Fibroblast of skin of abdomen (primary cell): Measurements from ENCODE around the gene BCO2.
"Not testable (repeated sequence)": the region's sequence is repeated elsewhere in the genome, so short reads cannot be mapped to it uniquely, and the experiment has no call there.

Experiments used
- DNase-seq: peaks from one replicate; pipeline ENCODE4 v3.0.0-alpha.2; 2013

The BCO2 gene

GRCh38 chr11:112167145-112167544 lies 8.2 kb upstream of the BCO2 start, which contains the start of gene TEX12:
Gene TEX12 (plus strand): TSS chr11:112167372. CDS start chr11:112169269, 1,897 bp downstream.
- no peak for DNase-seq

GRCh38 chr11:112172362-112172994 lies 2.8 kb upstream of the BCO2 start:
- DNase-seq = peak; percentile 64

GRCh38 chr11:112173152-112173551 lies 2.2 kb upstream of the BCO2 start:
- no peak for DNase-seq

- DNase-seq = no peak
Observed at GRCh38 chr11:112175599-112175952, 264 bp downstream of the BCO2 start.

- no peak for DNase-seq
Observed at GRCh38 chr11:112176077-112176476, 765 bp downstream of the BCO2 start.

GRCh38 chr11:112177589-112177988 lies 2.3 kb downstream of the BCO2 start:
- no peak for DNase-seq

GRCh38 chr11:112178428-112178827 lies 3.1 kb downstream of the BCO2 start:
- DNase-seq = no peak

GRCh38 chr11:112178936-112179335 lies 3.6 kb downstream of the BCO2 start:
- DNase-seq = no peak

GRCh38 chr11:112179601-112180000 lies 4.3 kb downstream of the BCO2 start:
- DNase-seq = no peak

GRCh38 chr11:112182867-112183266 lies 7.6 kb downstream of the BCO2 start:
- no peak for DNase-seq

- no peak for DNase-seq
Observed at GRCh38 chr11:112185883-112186282, 10.6 kb downstream of the BCO2 start.

GRCh38 chr11:112186304-112186703 lies 11.0 kb downstream of the BCO2 start:
- no peak for DNase-seq

- DNase-seq = not testable (repeated sequence)
Observed at GRCh38 chr11:112195113-112195512, 19.8 kb downstream of the BCO2 start.

- no peak for DNase-seq
Observed at GRCh38 chr11:112195951-112196351, 20.6 kb downstream of the BCO2 start.

- no peak for DNase-seq
Observed at GRCh38 chr11:112196519-112197087, 21.3 kb downstream of the BCO2 start.

- DNase-seq = not testable (repeated sequence)
Observed at GRCh38 chr11:112199101-112199500, 23.8 kb downstream of the BCO2 start.

GRCh38 chr11:112200252-112200651 lies 24.9 kb downstream of the BCO2 start:
- no peak for DNase-seq

- DNase-seq = no peak
Observed at GRCh38 chr11:112206071-112206470, 30.8 kb downstream of the BCO2 start.

- DNase-seq = no peak
Observed at GRCh38 chr11:112210890-112211289, 35.6 kb downstream of the BCO2 start.

- no peak for DNase-seq
Observed at GRCh38 chr11:112211536-112211935, 36.2 kb downstream of the BCO2 start.

GRCh38 chr11:112212290-112212689 lies 37.0 kb downstream of the BCO2 start:
- DNase-seq = no peak

- no peak for DNase-seq
Observed at GRCh38 chr11:112212710-112213109, 37.4 kb downstream of the BCO2 start.

GRCh38 chr11:112213753-112214152 lies 38.4 kb downstream of the BCO2 start:
- no peak for DNase-seq

- DNase-seq = no peak
Observed at GRCh38 chr11:112215621-112216020, 40.3 kb downstream of the BCO2 start.
